ENCODE data around the gene SCAF11. TPM values are rescaled to one million over a fixed set of nuclear protein-coding genes. Genes with fewer than 3 reads are reported as not detected.

SCAF11 gene
- total RNA-seq, 1 donor from 2014 or later: 43.3 TPM

DNA sequence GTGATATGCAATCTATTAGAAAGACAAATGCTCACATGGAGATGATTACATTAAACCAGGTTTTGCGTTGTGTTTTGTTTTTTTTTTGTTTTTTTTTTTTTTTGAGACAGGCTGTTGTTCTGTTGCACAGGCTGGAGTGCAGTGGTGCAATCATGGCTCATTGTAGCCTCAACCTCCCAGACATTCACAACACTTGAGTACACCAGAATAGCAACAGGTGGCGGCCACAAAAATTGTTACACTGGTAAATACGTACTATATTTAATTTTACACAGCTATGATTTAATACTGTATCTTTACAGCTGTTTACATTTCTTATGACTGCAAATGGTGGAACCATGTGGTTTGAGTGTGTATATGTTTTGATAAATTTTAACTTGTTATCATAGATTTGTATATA is 60.0 kb downstream of the SCAF11 start:
- no peak for DNase-seq (ENCODE audit: low read depth, low spot score)

DNA sequence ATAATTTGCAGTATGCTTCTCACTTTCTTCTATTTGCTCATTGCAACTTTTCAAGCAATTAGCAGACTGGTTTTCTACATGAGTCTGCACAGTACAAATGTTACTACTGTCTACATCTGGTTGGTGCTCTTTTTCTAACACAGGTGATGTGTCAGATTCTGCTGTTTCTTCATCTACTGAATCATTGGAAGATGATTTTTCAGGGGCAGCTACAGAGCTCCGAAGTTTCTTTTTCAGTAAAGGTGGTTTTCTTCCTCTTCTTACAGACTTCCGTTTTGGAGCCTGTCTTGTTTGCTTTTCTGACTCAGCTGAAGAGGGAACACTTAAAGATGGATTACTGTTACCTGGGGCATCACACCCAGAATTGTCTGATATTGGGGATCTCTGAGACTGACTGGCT is 62.1 kb downstream of the SCAF11 start:
- DNase-seq (ENCODE audit: low read depth, low spot score): no peak

DNA sequence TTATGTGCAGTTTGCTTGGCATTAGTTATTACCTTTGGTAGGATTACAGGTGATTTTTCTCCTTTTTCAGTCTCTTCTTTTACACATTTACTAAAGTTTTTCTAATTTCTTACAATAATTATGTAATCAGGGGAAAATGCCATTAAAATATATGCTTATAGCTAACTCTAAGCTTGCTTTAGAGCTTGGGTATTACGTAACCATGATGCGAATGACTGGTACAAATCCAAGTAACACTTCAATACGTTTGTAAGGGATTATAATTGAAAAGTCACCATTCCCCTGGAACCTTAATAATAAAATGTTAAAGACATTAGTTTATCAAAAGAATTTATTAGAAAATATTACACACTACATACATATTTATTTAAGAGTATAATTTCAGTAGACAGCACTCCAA is 71.6 kb downstream of the SCAF11 start:
- no peak for DNase-seq (ENCODE audit: low read depth, low spot score)

DNA sequence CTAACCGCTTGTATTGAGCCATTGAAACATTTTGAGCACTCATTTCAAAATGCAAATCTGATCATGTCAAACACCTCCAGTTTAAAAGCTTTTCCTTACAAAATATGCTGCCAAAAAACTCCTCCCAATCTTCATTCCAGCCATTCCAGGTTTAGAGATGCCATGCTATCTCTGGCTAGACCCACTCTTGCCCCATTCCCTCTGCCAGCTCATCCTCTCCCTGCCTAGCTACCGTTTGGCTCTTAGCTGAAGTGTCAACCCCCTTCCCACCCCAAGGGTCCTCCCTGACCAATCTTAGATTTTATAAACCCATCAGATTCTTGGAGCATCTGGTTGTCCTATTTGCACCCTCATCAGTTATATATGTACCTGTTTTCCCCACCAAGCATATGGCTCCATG is 75.0 kb downstream of the SCAF11 start:
- DNase-seq (ENCODE audit: low read depth, low spot score): no peak

DNA sequence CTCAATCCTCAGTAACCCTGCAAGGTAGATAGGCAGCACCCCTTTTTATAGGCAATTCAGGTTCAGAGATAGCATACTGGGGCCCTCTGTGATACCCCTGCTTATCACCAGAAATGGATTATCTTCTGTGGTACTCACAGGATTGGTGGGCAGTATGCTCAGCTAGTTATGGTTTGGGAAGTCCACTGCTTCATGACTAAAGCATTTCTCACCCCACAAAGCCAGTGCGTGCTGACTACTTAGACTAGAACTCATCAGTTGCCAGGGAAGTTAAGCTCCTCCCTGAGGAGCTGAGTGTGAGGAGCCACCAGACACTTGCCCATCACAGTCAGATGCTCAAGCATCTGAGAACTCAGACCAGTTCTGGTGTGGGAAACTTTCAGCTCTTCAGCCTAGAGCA is 76.3 kb downstream of the SCAF11 start:
- no peak for DNase-seq (ENCODE audit: low read depth, low spot score)

DNA sequence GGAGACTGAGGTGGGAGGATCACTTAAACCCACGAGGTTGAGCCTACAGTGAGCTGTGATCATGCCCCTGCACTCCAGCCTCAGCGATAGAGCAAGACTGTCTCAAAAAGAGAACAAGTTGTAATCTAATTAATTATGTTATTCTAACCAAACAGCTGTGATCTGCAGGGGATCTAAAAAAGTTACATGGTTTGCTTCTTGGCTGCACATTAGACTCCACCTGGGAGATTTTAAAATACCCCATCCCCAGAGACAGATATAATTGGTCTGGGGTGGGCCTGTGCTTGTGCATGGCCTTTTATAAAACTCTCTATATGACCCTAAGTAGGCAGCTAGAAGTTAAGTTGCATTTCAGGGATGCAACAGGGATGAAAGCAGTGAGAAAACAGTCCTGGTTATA is 76.7 kb downstream of the SCAF11 start:
- no peak for DNase-seq (ENCODE audit: low read depth, low spot score)

DNA sequence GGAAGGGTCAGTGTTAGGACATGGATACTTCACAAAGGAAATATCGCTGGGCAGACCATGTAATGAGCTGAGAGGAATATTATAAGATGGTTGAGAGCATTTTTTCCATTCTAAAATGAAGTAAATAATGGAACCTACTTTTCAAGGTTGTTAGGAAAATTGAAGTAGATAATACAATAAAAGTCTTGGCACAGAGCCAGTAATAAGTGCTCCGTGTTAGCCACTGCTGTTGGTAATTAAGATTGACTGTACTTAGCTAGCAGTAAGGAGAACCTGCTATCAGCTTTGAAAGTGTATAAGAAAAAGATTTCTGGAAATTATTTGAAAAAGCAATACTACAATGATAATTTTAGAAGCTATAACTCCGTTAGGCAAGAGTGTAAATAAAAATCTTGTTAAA is 77.6 kb downstream of the SCAF11 start:
- no peak for DNase-seq (ENCODE audit: low read depth, low spot score)

DNA sequence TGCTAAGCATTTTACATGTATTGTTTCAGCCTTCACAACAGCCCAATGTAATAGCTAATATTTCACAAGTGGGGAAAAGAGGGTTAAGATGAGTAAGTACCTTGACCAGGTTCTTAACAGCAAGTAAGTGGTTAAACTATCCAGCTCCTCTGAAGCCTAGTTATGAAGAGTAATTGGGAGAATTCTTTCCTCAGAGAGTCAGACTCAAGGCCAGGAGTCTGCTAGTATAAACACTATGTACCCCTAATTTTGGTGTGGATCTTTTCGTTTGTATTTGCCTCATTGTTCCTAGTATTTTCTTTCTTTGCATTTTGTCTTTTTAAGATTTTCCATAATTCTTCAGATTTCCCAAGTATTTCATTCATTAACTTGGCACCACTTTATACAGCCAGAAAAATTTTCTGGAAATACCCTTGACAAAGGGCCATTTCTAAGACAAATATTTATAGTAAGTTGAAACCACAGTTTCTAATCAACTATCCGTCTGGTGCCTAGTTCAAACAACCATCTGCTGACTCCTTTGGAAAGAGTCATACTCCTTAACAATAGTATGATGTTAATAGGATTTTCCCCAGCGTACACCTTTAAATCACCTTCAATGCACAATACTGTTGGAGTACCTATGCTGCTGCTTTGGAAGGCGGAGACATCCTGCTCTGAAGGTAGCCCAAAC is 81.2 kb downstream of the SCAF11 start:
- DNase-seq (ENCODE audit: low read depth, low spot score): no peak

DNA sequence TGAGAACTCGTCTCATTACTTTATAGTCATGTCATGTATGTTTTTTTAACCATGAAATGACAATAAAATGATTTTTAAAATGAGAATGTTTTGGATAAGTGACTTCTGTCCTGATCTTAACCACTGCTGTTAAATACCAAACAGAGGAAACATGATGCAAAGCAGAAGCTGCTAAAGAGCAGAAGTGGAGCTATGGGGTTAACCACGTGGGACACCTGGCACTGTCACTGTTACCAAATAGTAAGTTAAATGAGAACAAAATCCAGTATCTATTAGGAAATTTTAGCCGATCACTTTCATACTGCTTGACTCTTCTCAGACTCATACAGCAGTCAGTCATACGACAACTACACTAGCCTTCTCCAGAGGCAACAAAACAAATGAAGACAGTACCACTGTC is 82.4 kb downstream of the SCAF11 start:
- no peak for DNase-seq (ENCODE audit: low read depth, low spot score)

DNA sequence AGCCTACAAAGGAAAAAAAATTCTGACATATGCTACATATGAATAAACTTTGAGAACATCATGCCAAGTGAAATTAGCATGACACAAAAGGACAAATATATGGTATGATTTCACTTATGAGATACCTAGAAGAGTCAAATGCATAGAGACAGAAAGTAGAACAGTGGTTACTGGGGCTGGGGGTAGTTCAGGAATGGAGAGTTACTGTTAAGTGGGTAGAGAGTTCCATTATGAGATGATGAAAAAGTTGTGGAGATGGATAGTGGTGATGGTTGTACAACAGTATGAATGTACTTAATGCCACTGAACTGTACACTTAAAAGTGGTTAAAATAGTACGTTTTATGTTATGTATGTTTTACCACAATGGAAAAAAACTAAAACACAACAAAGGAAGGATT is 92.3 kb downstream of the SCAF11 start:
- DNase-seq (ENCODE audit: low read depth, low spot score): no peak

DNA sequence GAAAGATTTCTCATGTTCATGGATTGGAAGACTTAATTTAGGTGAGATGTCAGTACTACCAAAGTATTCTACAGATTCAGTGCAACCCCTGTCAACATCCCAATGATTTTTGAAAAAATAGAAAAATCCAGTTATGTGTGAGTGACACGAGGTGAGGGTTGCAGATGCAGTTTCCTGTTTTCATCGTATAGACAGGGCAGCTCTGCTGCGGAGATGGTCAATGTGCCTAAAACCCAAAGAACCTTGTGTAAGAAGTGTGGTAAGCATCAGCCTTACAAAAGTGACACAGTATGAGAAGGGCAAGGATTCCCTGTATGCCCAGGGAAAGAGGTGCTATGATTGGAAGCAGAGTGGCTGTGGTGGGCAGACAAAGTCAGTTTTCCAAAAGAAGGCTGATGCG is 94.4 kb downstream of the SCAF11 start:
- DNase-seq (ENCODE audit: low read depth, low spot score): no peak

DNA sequence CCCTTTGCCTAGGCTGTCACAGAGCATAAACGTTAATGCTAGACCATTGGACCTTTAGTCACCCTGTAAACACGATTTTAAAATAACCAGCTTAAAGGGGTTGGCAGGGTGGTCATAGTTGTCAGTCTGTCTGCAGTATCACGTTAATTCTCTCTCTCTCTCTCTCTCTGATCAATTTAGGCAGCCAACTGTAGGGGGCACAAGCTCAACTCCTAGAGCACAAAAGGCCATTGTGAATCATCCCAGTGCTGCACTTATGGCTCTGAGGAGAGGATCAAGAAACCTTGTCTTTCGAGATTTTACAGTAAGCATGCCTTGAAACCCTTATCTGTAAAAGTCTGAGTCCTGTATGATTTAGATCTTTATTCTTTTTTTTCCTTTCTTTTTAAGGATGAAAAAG is 97.1 kb downstream of the SCAF11 start:
- no peak for DNase-seq (ENCODE audit: low read depth, low spot score)

DNA sequence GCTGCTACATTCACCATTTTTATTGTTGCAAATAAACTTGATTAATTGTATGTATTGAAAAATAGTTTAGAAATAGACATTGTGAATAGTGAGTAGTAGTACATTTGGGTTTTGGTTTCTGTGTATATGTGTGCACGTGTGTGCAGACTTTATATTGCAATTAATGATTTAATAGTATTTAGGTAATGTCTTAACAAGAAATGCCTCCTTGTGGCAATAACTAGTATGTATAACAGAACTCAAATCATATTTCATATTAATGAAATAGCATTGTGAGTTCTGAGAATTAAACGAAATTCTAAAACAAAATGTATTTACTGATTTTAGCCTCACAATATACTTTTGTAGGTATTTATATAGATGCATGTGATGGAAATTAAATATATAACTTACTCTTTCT is 100.1 kb downstream of the SCAF11 start:
- DNase-seq (ENCODE audit: low read depth, low spot score): no peak

DNA sequence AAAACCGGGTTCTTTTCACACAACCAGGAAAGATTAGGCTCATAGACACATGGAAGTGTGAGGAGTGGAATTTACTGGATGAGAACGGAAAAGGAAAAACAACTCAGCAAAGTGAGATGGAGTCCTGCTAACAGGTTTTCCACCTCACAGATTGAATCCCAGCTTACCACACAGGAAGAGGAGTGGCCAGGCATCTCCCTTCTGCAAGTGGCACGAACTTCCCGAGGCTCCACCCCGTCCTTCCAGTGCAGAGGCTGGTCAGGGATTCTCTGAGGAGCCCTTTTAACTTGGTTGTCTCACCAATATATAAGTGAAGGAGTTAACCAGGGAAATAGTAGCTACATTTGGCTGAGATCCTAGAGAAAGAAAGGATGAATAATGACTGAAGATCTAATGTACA is 102.8 kb downstream of the SCAF11 start:
- no peak for DNase-seq (ENCODE audit: low read depth, low spot score)

DNA sequence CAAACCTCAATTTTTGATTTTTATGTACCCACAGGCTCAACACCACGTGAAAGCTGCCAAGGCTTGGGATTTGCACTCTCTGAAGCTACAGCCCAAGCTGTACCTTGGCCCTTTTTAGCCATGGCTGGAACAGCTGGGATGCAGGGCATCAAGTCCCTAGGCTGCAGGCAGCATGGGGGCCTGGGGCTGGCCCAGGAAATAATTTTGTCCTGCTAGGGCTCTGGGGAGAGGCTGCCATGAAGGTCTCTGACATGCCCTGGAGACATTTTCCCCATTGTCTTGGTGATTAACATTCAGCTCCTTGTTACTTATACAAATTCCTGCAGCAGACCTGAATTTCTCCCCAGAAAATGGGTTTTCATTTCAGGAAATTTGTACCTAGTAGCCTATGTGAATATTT is 103.7 kb downstream of the SCAF11 start:
- no peak for DNase-seq (ENCODE audit: low read depth, low spot score)

DNA sequence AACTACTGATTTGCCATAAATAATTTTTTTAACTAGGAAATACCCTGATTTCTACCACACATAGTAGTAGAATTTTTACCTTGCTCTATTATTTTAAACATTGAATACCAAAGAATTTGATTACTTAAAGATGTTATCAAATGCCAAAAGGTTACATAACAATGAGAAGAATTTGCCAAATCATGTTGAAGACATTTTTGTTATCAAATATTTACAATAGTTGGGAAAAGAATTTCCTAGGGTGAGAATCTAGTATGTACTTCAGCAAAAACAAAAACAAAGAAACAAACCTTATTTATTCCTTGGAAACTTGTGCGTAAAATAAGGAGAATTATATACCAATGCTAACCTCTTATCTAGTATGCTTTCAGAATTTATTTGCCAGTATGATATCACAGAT is 107.2 kb downstream of the SCAF11 start:
- no peak for DNase-seq (ENCODE audit: low read depth, low spot score)

DNA sequence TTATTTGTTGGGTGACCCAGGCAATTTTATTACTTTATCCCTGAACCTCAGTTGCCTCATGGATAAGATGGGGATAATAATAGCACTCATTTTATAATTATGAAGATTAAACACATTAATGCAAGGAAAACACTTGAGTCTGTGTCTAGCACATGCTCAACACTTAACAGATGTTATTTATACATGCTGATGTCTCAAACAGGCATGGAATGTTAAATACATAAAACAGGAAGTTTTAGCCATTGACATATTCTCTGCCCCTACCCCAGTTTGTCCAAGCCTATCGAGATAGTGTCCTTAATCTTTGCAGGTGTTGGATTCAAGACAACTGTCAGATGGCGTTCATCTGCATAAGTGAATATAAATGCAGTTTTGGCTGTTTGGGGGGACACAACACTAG is 109.8 kb downstream of the SCAF11 start:
- no peak for DNase-seq (ENCODE audit: low read depth, low spot score)

DNA sequence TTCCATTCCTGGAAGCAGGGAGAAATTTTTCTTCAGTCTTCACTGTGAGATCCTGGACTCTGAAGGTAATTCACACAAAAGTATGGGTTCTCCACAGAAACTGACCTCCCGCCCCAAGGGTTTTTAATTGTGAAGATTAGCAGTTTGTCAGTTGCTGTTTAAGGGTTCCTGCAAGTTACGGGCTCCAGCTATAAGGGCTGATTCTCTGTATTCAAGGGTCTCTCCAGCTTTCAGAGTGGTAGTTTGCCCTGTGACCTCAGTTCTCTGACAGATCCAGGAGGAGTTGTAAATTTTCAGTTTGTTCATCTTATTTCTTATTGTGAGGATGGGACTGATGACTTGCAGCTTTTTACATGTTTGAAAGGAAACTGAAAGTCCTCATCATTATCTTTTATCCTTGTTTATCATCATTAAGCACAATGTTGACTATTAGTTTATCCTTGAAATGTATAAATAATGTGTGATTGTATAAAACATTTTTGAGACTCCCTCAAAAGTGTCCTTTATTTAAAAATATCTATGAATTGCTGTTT is 110.9 kb downstream of the SCAF11 start:
- no peak for DNase-seq (ENCODE audit: low read depth, low spot score)

DNA sequence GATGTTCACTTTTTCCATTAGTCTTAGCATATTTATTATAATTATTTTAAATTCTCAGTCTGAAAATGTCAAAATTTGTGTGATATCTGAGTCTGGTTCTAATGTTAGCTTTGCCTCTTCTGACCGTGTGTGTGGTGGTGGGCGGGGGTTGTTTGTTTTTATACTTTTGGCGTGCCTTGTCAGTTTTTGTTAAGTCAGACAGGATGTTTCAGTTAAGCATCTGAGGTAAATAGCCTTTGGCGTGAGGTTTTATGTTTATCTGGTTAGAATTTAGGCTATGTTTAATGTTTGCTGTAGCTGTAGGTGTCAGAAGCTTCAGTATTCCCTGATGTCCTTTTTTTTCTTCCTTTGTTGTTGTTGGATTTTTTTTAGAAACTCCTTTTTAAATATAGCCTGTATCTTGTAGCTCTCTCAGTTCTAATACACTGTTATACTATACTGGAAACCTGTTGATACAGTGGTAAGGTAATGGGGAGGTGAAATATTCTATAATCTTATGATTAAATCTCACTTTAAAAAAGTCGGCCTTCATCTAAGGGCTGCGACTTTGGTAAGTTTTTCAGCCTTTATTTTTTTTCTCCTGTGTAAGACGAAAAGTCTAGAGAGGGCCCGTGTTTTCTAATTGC is 111.6 kb downstream of the SCAF11 start:
- DNase-seq (ENCODE audit: low read depth, low spot score): no peak

DNA sequence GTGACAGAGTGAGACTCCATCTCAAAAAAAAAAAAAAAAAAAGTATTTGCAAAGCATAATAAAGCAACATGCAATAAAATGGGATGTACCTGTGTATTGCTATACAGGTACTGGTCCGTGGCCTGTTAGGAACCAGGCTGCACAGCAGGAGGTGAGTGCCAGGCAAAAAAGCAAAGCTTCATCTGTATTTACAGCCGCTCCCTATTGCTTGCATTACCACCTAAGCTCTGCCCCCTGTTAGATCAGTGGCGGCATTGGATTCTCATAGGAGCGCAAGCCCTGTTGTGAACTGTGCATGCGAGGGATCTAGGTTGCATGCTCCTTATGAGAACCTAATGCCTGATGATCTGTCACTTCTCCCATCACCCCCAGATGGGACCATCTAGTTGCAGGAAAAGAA is 113.3 kb downstream of the SCAF11 start:
- DNase-seq (ENCODE audit: low read depth, low spot score): no peak

DNA sequence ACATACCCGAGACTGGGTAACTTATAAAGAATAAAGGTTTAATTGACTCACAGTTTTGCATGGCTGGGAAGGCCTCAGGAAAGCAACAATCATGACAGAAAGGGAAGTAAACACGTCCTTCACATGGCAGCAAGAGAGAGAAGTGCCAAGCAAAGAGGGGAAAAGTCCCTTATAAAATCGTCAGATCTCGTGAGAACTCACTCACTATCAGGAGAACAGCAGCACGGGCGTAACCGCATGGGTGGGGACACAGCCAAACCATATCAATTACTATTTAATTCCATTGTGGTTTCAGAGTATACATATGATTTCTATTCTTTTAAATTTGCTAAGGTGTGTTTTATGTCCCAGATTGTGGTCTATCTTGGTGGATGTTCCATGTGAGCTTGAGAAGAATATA is 117.9 kb downstream of the SCAF11 start:
- DNase-seq (ENCODE audit: low read depth, low spot score): no peak

Measured in pulmonary artery endothelial cell (primary cell).